NCI-H2081 (cell line): ENCODE measurements around the gene CEP78.
A peak's percentile ranks its signal among the peaks of the same experiment; 100 is the strongest.

ENCODE experiments used
- DNase-seq, 2 experiments: peaks; one replicate each; lab custom pipeline; 2025; lab: John Stamatoyannopoulos, UW

CEP78 gene

DNA sequence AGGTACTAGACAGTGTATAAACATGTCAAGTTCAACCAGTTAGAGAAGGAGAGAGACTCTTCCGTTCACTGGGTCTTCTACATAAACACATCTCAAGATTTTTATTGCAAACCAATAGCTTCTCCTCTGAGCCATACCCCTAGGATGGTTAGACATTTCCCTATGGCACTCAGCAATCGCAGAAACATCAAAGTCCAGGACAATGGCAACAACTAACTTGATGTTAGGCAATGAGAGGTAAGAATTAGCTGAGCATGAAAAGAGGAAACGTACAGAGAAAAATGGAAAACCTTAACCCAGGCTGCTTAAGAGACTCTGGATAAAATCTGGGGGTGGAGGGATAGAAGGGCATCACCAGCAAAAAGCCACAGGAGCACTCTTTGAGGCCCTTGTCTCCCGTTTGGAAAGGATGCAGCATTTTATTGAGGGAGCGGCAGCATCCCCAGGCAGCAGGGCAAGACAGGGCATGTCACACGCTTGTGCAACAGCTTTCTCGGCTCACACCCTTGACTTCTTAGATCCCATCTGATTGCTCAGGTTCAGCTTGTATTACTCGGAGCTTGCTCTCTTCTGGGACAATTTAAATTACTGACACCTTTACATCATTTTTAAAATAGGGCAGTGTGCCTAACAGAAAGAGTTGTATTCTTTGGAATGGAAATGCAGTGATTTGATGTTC lies 52.5 kb downstream of the CEP78 start:
- DNase-seq = no peak

- no peak for DNase-seq
These were observed 53.6 kb downstream of the CEP78 start for GRCh38 chr9:78289474-78289873.

DNA sequence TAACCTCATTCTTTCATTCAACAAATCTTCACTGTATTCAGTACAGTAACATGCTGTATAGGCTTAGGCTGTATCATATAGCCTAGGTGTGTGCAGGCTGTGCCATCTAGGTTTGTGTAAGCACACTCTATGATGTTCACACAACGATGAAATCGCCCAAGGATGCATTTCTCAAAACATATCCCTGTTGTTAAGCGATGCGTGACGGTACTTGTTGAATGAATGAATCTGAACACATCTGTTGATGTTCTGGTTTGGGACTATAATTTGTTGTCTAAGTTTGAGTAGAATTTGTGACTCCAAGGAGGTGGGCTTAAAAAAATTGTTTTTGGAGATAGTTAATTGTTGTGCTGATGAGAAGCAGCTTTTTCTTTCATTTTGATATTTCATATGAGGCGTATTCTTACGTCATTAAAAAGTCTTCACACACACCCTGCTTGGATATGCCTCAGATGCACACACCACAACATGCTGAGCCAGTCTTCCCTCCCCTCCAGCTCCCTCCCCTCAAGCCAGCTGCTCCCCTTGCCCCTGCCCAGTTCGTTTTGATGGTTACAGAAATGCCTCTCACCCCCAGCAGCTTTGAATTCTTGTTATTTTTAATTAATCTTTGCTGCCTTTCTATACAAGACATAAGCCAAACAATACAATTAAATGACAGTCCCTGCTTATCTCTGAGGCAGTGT lies 55.5 kb downstream of the CEP78 start:
- no peak for DNase-seq

- DNase-seq = peak; percentile 6 to 29
These were observed 56.2 kb downstream of the CEP78 start for GRCh38 chr9:78292026-78292425.

- no peak for DNase-seq
These were observed 57.0 kb downstream of the CEP78 start for GRCh38 chr9:78292716-78293497.

DNA sequence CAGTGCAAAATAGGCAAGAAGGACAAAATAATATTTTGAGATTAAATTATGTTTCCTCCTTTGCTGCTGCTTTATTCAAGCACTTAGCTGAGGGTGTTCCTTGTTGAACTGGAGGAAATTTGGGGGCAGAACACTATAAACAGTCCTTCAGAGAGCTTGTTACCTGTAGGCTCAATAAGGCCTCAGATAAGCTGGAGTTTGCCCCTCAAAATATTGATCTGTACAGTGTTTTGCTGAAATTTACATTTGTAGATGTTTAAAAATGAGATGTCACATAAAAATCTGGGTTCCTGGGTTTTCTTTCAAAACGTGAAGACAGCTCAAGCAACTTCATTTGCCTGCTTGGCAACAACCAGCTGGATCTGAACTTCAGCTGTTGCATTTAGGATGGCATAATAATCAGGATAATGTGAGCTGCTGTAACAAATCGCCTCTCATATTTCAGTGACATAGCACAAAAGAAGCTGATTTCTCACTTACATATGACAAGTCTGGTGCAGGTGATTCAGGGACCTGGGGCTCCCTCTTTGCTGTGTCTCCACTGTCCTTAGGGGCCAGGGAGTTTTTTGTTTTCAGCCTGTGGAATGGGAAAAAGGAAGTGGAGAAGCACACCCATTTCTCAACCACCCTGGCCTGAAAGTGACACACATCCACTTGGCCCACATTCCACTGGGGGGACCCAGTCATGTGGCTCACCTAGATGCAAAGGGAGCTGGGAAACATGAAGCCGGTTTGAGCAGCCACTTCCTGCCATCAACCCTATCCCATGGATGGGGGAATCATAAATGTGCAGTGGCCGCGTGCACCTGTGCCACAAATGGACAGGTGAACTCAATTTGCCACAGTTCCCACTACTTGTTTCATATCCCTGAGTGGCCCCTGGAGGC lies 58.7 kb downstream of the CEP78 start:
- no peak for DNase-seq

GRCh38 chr9:78295177-78295575 lies 59.3 kb downstream of the CEP78 start:
- no peak for DNase-seq

GRCh38 chr9:78295731-78296130 lies 59.9 kb downstream of the CEP78 start:
- DNase-seq = no peak

- peak; percentile 8 to 59 for DNase-seq
These were observed 60.5 kb downstream of the CEP78 start for GRCh38 chr9:78296201-78296892.

DNA sequence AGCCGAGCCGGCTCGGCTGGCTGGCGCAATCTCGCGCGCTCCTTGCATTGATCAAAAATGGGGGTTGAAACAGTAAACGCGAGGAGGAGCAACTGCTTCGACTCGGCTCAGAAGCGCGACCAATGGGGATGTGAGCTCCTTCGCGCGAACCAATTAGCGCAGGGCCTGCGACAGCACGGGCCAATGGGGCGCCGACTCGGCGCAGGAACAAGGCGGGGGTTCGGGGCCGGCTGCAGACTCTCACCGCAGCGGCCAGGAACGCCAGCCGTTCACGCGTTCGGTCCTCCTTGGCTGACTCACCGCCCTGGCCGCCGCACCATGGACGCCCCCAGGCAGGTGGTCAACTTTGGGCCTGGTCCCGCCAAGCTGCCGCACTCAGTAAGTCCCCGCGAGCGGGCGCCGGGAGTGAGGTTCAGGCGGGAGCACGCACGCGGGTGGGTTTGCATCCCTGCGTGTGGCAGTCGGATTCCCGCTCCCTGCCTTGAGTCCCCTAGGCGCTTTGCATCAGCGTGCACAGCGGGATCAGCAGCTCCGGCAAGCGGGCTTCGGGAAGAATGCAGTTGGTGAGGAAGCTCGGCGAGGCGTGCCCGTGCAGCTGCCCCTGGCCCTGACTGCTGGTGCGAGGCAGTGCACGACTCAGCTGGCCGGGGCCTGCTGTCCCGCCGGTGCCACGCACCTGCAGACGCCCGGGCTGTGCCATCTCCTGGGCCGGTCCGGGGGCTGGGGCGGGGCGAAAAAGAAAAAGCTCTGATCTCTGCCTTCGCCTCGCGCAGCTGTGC lies 61.2 kb downstream of the CEP78 start, which contains the start of gene PSAT1:
Gene PSAT1 (plus strand): TSS at position 233 of the 779 bp plus-strand sequence. CDS start 86 bp downstream, at position 319.
- peak; percentile 95 to 98 for DNase-seq

GRCh38 chr9:78297672-78297961 lies 61.7 kb downstream of the CEP78 start:
- no peak for DNase-seq

DNA sequence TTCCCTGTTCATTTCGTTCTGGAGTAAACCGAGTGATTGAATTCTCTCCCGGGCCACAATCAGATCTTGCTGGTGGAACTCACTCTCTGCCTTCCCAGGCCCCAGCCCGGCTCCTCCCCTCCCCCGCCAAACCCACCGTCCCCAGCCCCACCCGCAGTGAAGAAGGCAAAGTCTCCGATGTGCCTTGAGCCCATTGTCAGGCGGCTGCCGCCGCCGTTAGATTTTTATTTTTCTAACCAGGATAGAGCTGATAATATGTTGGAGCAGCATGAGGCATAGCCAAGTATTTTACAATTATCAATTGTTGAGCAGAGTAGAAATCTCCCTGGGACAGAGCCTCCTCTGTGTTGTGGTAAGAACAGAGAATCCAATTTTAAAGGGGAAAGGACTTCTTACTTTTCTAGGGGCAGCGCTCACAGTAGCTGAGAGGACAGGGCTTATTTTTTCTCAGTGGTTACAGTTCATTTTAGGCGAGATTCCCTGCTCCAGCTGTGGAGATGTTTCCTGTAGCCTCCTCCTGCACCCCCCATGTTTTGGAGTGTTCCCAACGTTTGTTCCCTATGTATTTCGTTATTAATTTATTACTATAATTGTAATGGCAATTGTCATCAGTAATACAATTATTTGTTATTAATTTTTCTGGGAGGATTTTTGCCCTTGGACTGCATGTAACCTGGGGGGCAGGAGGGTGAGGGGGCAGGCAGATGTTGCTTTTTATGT lies 62.3 kb downstream of the CEP78 start:
- peak in 1 of 2 experiments; percentile 3 for DNase-seq

DNA sequence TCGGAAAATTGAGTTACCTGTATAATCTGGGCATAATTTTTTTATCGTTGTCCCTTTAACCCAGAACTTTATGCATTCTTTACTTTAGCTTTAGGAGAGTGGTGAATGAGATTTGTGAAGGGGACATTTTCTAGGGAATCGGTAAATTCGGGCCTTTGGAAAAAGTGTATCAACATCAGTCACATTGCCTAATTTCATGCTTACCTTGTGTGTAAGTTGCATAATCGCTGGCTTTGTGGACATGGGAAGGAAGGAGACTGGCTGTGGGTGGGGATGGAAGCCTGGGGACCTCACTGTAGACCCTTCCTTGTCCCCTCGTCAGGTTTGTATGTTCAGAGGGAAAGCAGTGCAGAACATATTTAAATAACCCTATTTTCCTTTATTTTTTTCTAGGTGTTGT lies 64.3 kb downstream of the CEP78 start:
- no peak for DNase-seq

- no peak for DNase-seq
These were observed 65.6 kb downstream of the CEP78 start for GRCh38 chr9:78301466-78301865.

DNA sequence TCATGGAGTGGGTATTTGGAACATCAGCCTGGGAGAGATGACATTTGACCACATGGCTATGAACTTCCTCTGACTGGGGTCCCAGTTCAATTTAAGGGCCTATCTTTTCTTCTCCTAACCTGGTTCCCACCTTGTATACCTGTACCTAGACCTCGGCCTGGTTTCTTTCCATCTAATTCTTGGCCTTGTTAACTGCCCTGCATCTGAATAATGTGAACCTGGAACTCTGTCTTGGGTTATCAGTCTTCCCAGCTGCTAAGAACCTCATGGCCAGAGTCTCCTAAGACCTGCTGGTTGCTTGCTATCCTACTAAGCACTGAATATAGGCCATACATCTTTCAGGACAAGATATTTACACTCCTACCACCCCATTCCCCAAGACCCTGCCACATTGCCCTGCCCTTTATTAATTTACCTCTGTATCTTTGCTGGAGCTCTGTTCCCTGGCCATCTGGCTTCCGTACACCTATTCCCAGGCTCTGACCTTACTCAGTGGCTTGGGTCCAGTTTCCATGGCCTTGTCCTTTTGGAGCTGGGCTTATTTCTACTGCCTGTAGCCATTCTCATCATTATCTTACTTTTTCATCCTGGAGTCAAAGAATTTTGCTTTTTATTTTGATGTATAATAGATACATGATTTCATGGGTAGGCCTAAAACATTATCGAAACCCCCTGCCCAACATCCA lies 67.6 kb downstream of the CEP78 start:
- no peak for DNase-seq

- no peak for DNase-seq
These were observed 68.5 kb downstream of the CEP78 start for GRCh38 chr9:78304357-78304756.

- DNase-seq = no peak
These were observed 70.6 kb downstream of the CEP78 start for GRCh38 chr9:78306222-78307076.

DNA sequence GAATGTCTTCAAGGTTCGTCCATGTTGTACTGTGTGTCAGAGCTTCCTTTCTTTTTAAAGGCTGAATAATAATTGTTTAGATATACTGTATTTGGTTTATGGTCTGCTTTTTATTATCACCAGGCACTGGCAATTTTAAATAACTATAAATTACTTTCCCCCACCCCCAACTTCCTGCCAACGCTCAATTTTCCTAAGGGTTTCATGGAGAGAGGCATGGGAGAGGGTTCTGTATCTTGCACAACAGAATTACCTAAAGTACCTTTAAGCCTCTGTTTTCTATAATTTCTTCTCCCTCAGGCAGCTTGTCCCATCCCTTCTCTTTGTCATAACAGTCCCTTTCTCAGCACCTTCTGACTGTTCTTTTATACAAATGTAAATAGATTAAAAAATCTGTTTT lies 71.5 kb downstream of the CEP78 start:
- DNase-seq = no peak
